HEK293 (cell line): Measurements from ENCODE around the gene ANKRD13D.

Experiments
- CTCF ChIA-PET: fragments of 350-600 bp; formaldehyde crosslinking; extraction: SDS; loops from one replicate; lab custom pipeline; 2021; ENCODE audit warnings: antibody characterized with exemption; lab: Yijun Ruan, JAX
- POLR2A ChIA-PET: fragments of 300-600 bp; formaldehyde crosslinking; extraction: SDS; loops from one replicate; lab custom pipeline; 2020; ENCODE audit warnings: antibody characterized with exemption, inconsistent platforms; lab: Yijun Ruan, JAX
- H3K27ac ChIP-seq: fragments of 200-500 bp; sonication (Bioruptor generic); 2 replicates; pipeline ENCODE4 v1.5.1; 2014; ENCODE audit warnings: low read depth, low read length, control low read depth, inconsistent platforms; ENCODE audit errors: extremely low read depth
- H3K36me3 ChIP-seq, 2 experiments: fragments of 200-500 bp in 1 of 2; sonication (Bioruptor generic) in 1 of 2; 1 replicate in 1 of 2; 2 replicates in 1 of 2; pipeline ENCODE4 v1.5.1; 2014 to 2017; ENCODE audit warnings: inconsistent platforms in 2 of 2, low read length in 2 of 2; ENCODE audit not compliant: control insufficient read depth in 2 of 2, insufficient read depth in 1 of 2
- H3K4me1 ChIP-seq: fragments of 200-500 bp; sonication (Bioruptor generic); 2 replicates; pipeline ENCODE4 v1.5.1; 2014; ENCODE audit warnings: mild to moderate bottlenecking, low read length, inconsistent platforms; ENCODE audit not compliant: control insufficient read depth, insufficient read depth
- H3K4me3 ChIP-seq: 2 replicates; pipeline ENCODE4 v1.5.1; 2011; ENCODE audit warnings: low read depth, mild to moderate bottlenecking, control low read depth, low read length, moderate library complexity
- H3K9me3 ChIP-seq: fragments of 200-500 bp; sonication (Bioruptor generic); 2 replicates; pipeline ENCODE4 v1.5.1; 2014; ENCODE audit warnings: low read depth, low read length, inconsistent platforms; ENCODE audit not compliant: control insufficient read depth, insufficient read depth
- FEZF1 ChIP-seq: fragments of 450-650 bp; formaldehyde crosslinking; IDR thresholded peaks from 2 replicates; pipeline ENCODE4 v1.5.1; 2016; ENCODE audit warnings: missing biosample characterization, missing genetic modification characterization
- GLI2 ChIP-seq: fragments of 450-650 bp; formaldehyde crosslinking; IDR thresholded peaks from 2 replicates; pipeline ENCODE4; 2017; ENCODE audit warnings: missing biosample characterization, missing genetic modification characterization, low read depth, borderline replicate concordance
- GLIS1 ChIP-seq: fragments of 450-650 bp; formaldehyde crosslinking; IDR thresholded peaks from 2 replicates; pipeline ENCODE4 v1.5.1; 2016; ENCODE audit warnings: missing biosample characterization, missing genetic modification characterization
- IKZF3 ChIP-seq: fragments of 450-650 bp; IDR thresholded peaks from 2 replicates; pipeline ENCODE4 v1.5.0; 2018; ENCODE audit warnings: missing biosample characterization, mild to moderate bottlenecking, missing genetic modification characterization, moderate library complexity
- SALL2 ChIP-seq: fragments of 450-650 bp; formaldehyde crosslinking; IDR thresholded peaks from 2 replicates; pipeline ENCODE4 v1.5.0; 2017; ENCODE audit warnings: missing biosample characterization, mild to moderate bottlenecking, missing genetic modification characterization, borderline replicate concordance
- SCRT1 ChIP-seq: fragments of 450-650 bp; formaldehyde crosslinking; IDR thresholded peaks from 2 replicates; pipeline ENCODE4 v1.5.1; 2016; ENCODE audit warnings: missing biosample characterization, missing genetic modification characterization, borderline replicate concordance
- SCRT2 ChIP-seq: fragments of 450-650 bp; formaldehyde crosslinking; IDR thresholded peaks from 2 replicates; pipeline ENCODE4 v1.5.1; 2016; ENCODE audit warnings: missing biosample characterization, missing genetic modification characterization
- SP7 ChIP-seq: fragments of 450-650 bp; formaldehyde crosslinking; IDR thresholded peaks from 2 replicates; pipeline ENCODE4 v1.5.1; 2016; ENCODE audit warnings: missing biosample characterization, missing genetic modification characterization
- ZBTB48 ChIP-seq: fragments of 450-650 bp; formaldehyde crosslinking; IDR thresholded peaks from 2 replicates; pipeline ENCODE4 v1.5.1; 2016; ENCODE audit warnings: missing biosample characterization, missing genetic modification characterization
- ZNF112 ChIP-seq: fragments of 450-650 bp; formaldehyde crosslinking; IDR thresholded peaks from 2 replicates; pipeline ENCODE4 v1.5.0; 2017; ENCODE audit warnings: missing biosample characterization, missing genetic modification characterization
- ZNF133 ChIP-seq: fragments of 450-650 bp; formaldehyde crosslinking; IDR thresholded peaks from 2 replicates; pipeline ENCODE4 v1.5.1; 2016; ENCODE audit warnings: missing biosample characterization, missing genetic modification characterization
- ZNF16 ChIP-seq: fragments of 450-650 bp; formaldehyde crosslinking; IDR thresholded peaks from 2 replicates; pipeline ENCODE4 v1.5.1; 2016; ENCODE audit warnings: low read depth, missing biosample characterization, missing genetic modification characterization
- ZNF26 ChIP-seq: fragments of 450-650 bp; formaldehyde crosslinking; IDR thresholded peaks from 2 replicates; pipeline ENCODE4 v1.5.1; 2016; ENCODE audit warnings: missing biosample characterization, missing genetic modification characterization
- ZNF324 ChIP-seq: fragments of 450-650 bp; formaldehyde crosslinking; IDR thresholded peaks from 2 replicates; pipeline ENCODE4 v1.5.1; 2016; ENCODE audit warnings: missing biosample characterization, missing genetic modification characterization
- ZNF350 ChIP-seq: fragments of 450-650 bp; formaldehyde crosslinking; IDR thresholded peaks from 2 replicates; pipeline ENCODE4 v1.5.0; 2017; ENCODE audit warnings: missing biosample characterization, mild to moderate bottlenecking, missing genetic modification characterization
- ZNF571 ChIP-seq: fragments of 450-650 bp; formaldehyde crosslinking; IDR thresholded peaks from 2 replicates; pipeline ENCODE4 v1.5.0; 2017; ENCODE audit warnings: missing biosample characterization, missing genetic modification characterization
- ZNF610 ChIP-seq: fragments of 450-650 bp; formaldehyde crosslinking; IDR thresholded peaks from 2 replicates; pipeline ENCODE4 v1.5.1; 2016; ENCODE audit warnings: missing biosample characterization, missing genetic modification characterization, borderline replicate concordance
- ZNF629 ChIP-seq: fragments of 450-650 bp; formaldehyde crosslinking; IDR thresholded peaks from 2 replicates; pipeline ENCODE4 v1.5.1; 2017; ENCODE audit warnings: missing biosample characterization, missing genetic modification characterization
- ZNF639 ChIP-seq: fragments of 450-650 bp; formaldehyde crosslinking; IDR thresholded peaks from 2 replicates; pipeline ENCODE4 v1.5.1; 2016; ENCODE audit warnings: missing biosample characterization, missing genetic modification characterization
- ZNF658 ChIP-seq: fragments of 450-650 bp; formaldehyde crosslinking; IDR thresholded peaks from 2 replicates; pipeline ENCODE4; 2016; ENCODE audit warnings: missing biosample characterization, missing genetic modification characterization
- ZNF664 ChIP-seq: fragments of 450-650 bp; formaldehyde crosslinking; IDR thresholded peaks from 2 replicates; pipeline ENCODE4 v1.5.1; 2016; ENCODE audit warnings: missing biosample characterization, missing genetic modification characterization
- ZNF747 ChIP-seq: fragments of 450-650 bp; formaldehyde crosslinking; IDR thresholded peaks from 2 replicates; pipeline ENCODE4 v1.5.1; 2016; ENCODE audit warnings: missing biosample characterization, missing genetic modification characterization
- ZNF843 ChIP-seq: fragments of 450-650 bp; formaldehyde crosslinking; IDR thresholded peaks from 2 replicates; pipeline ENCODE4 v1.5.1; 2016; ENCODE audit warnings: missing biosample characterization, missing genetic modification characterization

Gene ANKRD13D

DNA sequence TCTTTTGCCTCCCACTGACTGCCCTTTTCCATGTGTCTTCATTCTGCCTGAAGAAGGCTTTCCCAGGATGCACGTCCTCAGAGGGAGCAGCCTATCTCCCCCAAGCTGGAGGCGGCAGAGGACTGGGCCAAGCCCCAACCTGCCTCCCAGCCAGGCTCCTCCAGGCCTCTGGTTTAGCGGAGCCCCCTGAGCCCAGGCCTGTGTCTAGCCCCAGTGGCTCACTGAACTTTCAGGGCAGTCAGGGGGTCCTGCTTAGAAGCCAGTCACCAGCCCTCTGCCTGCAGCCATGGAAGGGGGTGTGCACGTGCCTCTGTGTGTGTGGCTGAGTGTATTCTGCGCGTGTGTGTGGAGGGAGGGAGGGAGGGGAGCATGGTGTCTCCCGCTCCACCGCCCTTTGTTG lies 33.2 kb upstream of the ANKRD13D start:
- H3K9me3 ChIP-seq: no peaks in the 10 kb centered on the region
- peaks cover 0 to 64% of the 10 kb centered on the region in 2 experiments; a peak in 1 of 3 replicates for H3K36me3 ChIP-seq
- ChIA-PET CTCF (no interaction called here), POLR2A (no interaction called here)
- no peak for TF ChIP-seq ZBTB48 (tag by site-specific recombination)
- TF ChIP-seq ZNF133: no peak
- H3K4me1 ChIP-seq: no peaks in the 10 kb centered on the region
- H3K27ac ChIP-seq: no peak overlapping the region
- H3K4me3 ChIP-seq: no peak overlapping the region

GRCh38 chr11:67256477-67257135 lies 32.5 kb upstream of the ANKRD13D start:
- H3K4me1 ChIP-seq: no peaks in the 10 kb centered on the region
- no peak overlapping the region for H3K4me3 ChIP-seq
- no peaks in the 10 kb centered on the region for H3K9me3 ChIP-seq
- TF ChIP-seq ZNF571 (tag by site-specific recombination): no peak
- no peak for TF ChIP-seq ZNF112
- ChIA-PET CTCF (interaction anchor here (0.6 kb wide), 1 partner anchor 173 kb away, joined by 3 read pairs; no protein-coding TSS in a partner anchor), POLR2A (no interaction called here)
- H3K36me3 ChIP-seq: peaks cover 0 to 57% of the 10 kb centered on the region in 2 experiments; a peak in 1 of 3 replicates
- no peak overlapping the region for H3K27ac ChIP-seq

- ChIA-PET CTCF (no interaction called here), POLR2A (no interaction called here)
- TF ChIP-seq ZNF324 (tag by site-specific recombination) (no peak), SP7 (no peak), FEZF1 (tag by site-specific recombination) (no peak), ZNF350 (tag by site-specific recombination) (no peak), IKZF3 (tag by site-specific recombination) (no peak), GLI2 (tag by site-specific recombination) (no peak), ZNF658 (tag by site-specific recombination) (no peak), ZNF629 (tag by site-specific recombination) (no peak), ZNF16 (tag by site-specific recombination) (no peak), GLIS1 (tag by site-specific recombination) (no peak), ZNF664 (tag by site-specific recombination) (no peak), SCRT2 (tag by site-specific recombination) (no peak), ZNF112 (no peak), SALL2 (tag by site-specific recombination) (no peak), ZNF610 (tag by site-specific recombination) (no peak), ZNF843 (tag by site-specific recombination) (no peak), SCRT1 (no peak), ZNF26 (tag by site-specific recombination) (no peak), ZNF747 (no peak), ZNF639 (tag by site-specific recombination) (no peak)
- TF ChIP-seq, all 188 proteins: peak for 0
- Histone ChIP-seq H3K36me3 (peaks cover 0 to 19% of the 10 kb centered on the region in 2 experiments; a peak in 1 of 3 replicates), H3K9me3 (no peaks in the 10 kb centered on the region), H3K4me3 (no peak overlapping the region), H3K27ac (no peak overlapping the region), H3K4me1 (no peaks in the 10 kb centered on the region)
These were observed 28.7 kb upstream of the ANKRD13D start for GRCh38 chr11:67260406-67260805.
